Fibroblast of pulmonary artery (primary cell): ENCODE data around the gene GTF2IRD1.
A peak's percentile ranks its signal among the peaks of the same experiment; 100 is the strongest.
"Not testable (repeated sequence)": the region's sequence is repeated elsewhere in the genome, so short reads cannot be mapped to it uniquely, and the experiment has no call there.

ENCODE experiments used
- DNase-seq: peaks from one replicate; pipeline ENCODE4 v3.0.0-alpha.2; 2010; ENCODE audit warnings: low read depth
- H3K4me3 ChIP-seq: replicated peaks from 2 replicates; pipeline ENCODE4 v1.5.1; 2011; ENCODE audit warnings: low read depth, mild to moderate bottlenecking, control low read depth, low read length, moderate library complexity
- CTCF ChIP-seq: IDR thresholded peaks from 2 replicates; pipeline ENCODE4 v1.5.1; 2011; ENCODE audit warnings: mild to moderate bottlenecking, control low read depth, low read length, inconsistent platforms; ENCODE audit errors: missing control alignments

Gene GTF2IRD1

GRCh38 chr7:74409571-74409970 is 44.1 kb upstream of the GTF2IRD1 start:
- DNase-seq, result no peak
- no peak for TF ChIP-seq CTCF
- H3K4me3 ChIP-seq, result no peak overlapping the region

GRCh38 chr7:74410772-74411171 is 42.9 kb upstream of the GTF2IRD1 start:
- no peak overlapping the region for H3K4me3 ChIP-seq
- no peak for DNase-seq
- no peak for TF ChIP-seq CTCF

- DNase-seq, H3K4me3 ChIP-seq: not testable (repeated sequence)
These were observed 42.1 kb upstream of the GTF2IRD1 start for GRCh38 chr7:74411571-74411970.

GRCh38 chr7:74412056-74412455 is 41.6 kb upstream of the GTF2IRD1 start:
- no peak for DNase-seq
- H3K4me3 ChIP-seq, result no peak overlapping the region
- no peak for TF ChIP-seq CTCF

- H3K4me3 ChIP-seq, result no peak overlapping the region
- peak; percentile 46 for DNase-seq
- no peak for TF ChIP-seq CTCF
These were observed 41.1 kb upstream of the GTF2IRD1 start for GRCh38 chr7:74412603-74413002.

- not testable (repeated sequence) for H3K4me3 ChIP-seq, DNase-seq
These were observed 38.9 kb upstream of the GTF2IRD1 start for GRCh38 chr7:74414595-74415333.

- peak; percentile 97 for TF ChIP-seq CTCF
- no peak overlapping the region for H3K4me3 ChIP-seq
- peak; percentile 74 for DNase-seq
These were observed 36.2 kb upstream of the GTF2IRD1 start for GRCh38 chr7:74417419-74417971.

GRCh38 chr7:74418076-74418475 is 35.6 kb upstream of the GTF2IRD1 start:
- no peak for DNase-seq
- no peak for TF ChIP-seq CTCF
- H3K4me3 ChIP-seq, result no peak overlapping the region
